K562 (cell line): Measurements from ENCODE around the gene ERCC1. TPM values are rescaled to one million over a fixed set of nuclear protein-coding genes. Genes with fewer than 3 reads are reported as not detected.

Source experiments
- ATF7 ChIP-seq: fragments of 450-650 bp; IDR thresholded peaks from 2 replicates; pipeline ENCODE4 v1.7.1; 2014; ENCODE audit warnings: mild to moderate bottlenecking, moderate library complexity
- DDX20 ChIP-seq: fragments of 450-650 bp; IDR thresholded peaks from 2 replicates; pipeline ENCODE4 v1.6.1; 2016; ENCODE audit warnings: missing genetic modification characterization, low read depth, mild to moderate bottlenecking, missing compliant biosample characterization, moderate library complexity
- E2F3 ChIP-seq: fragments of 250-450 bp; sonication (Bioruptor Pico); IDR thresholded peaks from 2 replicates; pipeline ENCODE4 v1.4.0; 2020; ENCODE audit warnings: mild to moderate bottlenecking
- HSF4 ChIP-seq: fragments of 250-450 bp; sonication (Bioruptor Pico); IDR thresholded peaks from 2 replicates; pipeline ENCODE4 v2.1.2; 2022; ENCODE audit warnings: mild to moderate bottlenecking, moderate library complexity, borderline replicate concordance
- KDM2B ChIP-seq: fragments of 250-450 bp; sonication (Bioruptor Pico); IDR thresholded peaks from 2 replicates; pipeline ENCODE4 v1.8.0; 2021; ENCODE audit warnings: mild to moderate bottlenecking, moderate library complexity
- LARP7 ChIP-seq: fragments of 450-650 bp; IDR thresholded peaks from 2 replicates; pipeline ENCODE4 v1.6.1; 2016
- MBD2 ChIP-seq: sonication (generic); IDR thresholded peaks from 2 replicates; pipeline ENCODE4 v1.6.1; 2016; ENCODE audit warnings: low read depth, borderline replicate concordance
- MCM3 ChIP-seq: fragments of 450-650 bp; IDR thresholded peaks from 2 replicates; pipeline ENCODE4 v1.6.1; 2016
- NELFE ChIP-seq: IDR thresholded peaks from 2 replicates; pipeline ENCODE4 v1.6.1; 2011; ENCODE audit warnings: mild to moderate bottlenecking; ENCODE audit not compliant: insufficient read depth, insufficient read length
- NFATC3 ChIP-seq: fragments of 450-650 bp; IDR thresholded peaks from 2 replicates; pipeline ENCODE4 v1.6.1; 2017; ENCODE audit warnings: mild to moderate bottlenecking
- NR4A1 ChIP-seq, 2 experiments: fragments of 250-450 bp in 1 of 2; fragments of 450-650 bp in 1 of 2; sonication (Bioruptor Pico) in 1 of 2; IDR thresholded peaks; 2 replicates each; pipeline versions ENCODE4 v1.4.0 to v1.6.1; 2016 to 2020; ENCODE audit warnings: mild to moderate bottlenecking in 2 of 2, missing compliant biosample characterization in 1 of 2, missing genetic modification characterization in 1 of 2, moderate library complexity in 1 of 2
- PML ChIP-seq: IDR thresholded peaks from 2 replicates; pipeline ENCODE4 v1.6.1; 2012; ENCODE audit warnings: low read length, inconsistent platforms
- PRPF4 ChIP-seq: fragments of 200-400 bp; formaldehyde crosslinking; IDR thresholded peaks from one replicate; pipeline ENCODE4 v1.6.1; 2017; ENCODE audit warnings: low read length, low read depth, mild to moderate bottlenecking; ENCODE audit not compliant: insufficient read depth, poor library complexity, severe bottlenecking
- PTTG1 ChIP-seq: fragments of 450-650 bp; IDR thresholded peaks from 2 replicates; pipeline ENCODE4 v1.6.1; 2016; ENCODE audit warnings: low read depth, mild to moderate bottlenecking, missing genetic modification characterization, missing compliant biosample characterization
- RFX5 ChIP-seq: IDR thresholded peaks from 2 replicates; pipeline ENCODE4 v1.6.1; 2011; ENCODE audit warnings: low read depth, mild to moderate bottlenecking, improper control_type of control experiment, low read length
- SRSF9 ChIP-seq: fragments of 200-400 bp; formaldehyde crosslinking; IDR thresholded peaks from 2 replicates; pipeline ENCODE4 v1.6.1; 2017; ENCODE audit warnings: low read depth, low read length, borderline replicate concordance
- ZNF232 ChIP-seq: sonication (generic); formaldehyde crosslinking; IDR thresholded peaks from 2 replicates; pipeline ENCODE4 v1.8.0; 2022; ENCODE audit warnings: mild to moderate bottlenecking, missing genetic modification reagents
- ZNF551 ChIP-seq: fragments of 250-450 bp; sonication (Bioruptor Pico); IDR thresholded peaks from 2 replicates; pipeline ENCODE4 v1.5.0; 2021; ENCODE audit warnings: mild to moderate bottlenecking, moderate library complexity
- polyA plus RNA-seq, 8 experiments: library from polyadenylated mRNA; depleted of rRNA in 4 of 8; stranded (reverse) in 5 of 8; unstranded in 3 of 8; fragments of >200 nt; fragmentation: Nextera tagmentation in 2 of 8; fragmentation: Illumina TruSeq in 1 of 8; extraction: Ambion mirVana in 2 of 8; extraction: Trizol in 1 of 8; gene quantifications; 2 replicates each; pipeline versions ENCODE4 v1.2.1 to v1.2.3, GENCODE V29; 2011 to 2014; ENCODE audit warnings: inconsistent platforms in 1 of 8, missing spikeins in 1 of 8
- total RNA-seq, 7 experiments: library from RNA; depleted of rRNA in 6 of 7; stranded (reverse); fragments of >200 nt in 6 of 7; fragmentation: Illumina TruSeq in 2 of 7; extraction: Trizol in 2 of 7; gene quantifications; 2 replicates each; pipeline versions ENCODE4 v1.2.1 to v1.2.3, GENCODE V29; 2011 to 2021; ENCODE audit warnings: low replicate concordance in 1 of 7
- TF ChIP-seq, protein P1 (sequence below), 2 experiments: fragments of 450-650 bp in 1 of 2; sonication (generic) in 1 of 2; formaldehyde crosslinking in 1 of 2; IDR thresholded peaks in 1 of 2; conservative IDR thresholded peaks in 1 of 2; 2 replicates each; pipeline versions ENCODE4 v1.6.1 to v1.8.1; 2016 to 2023; ENCODE audit warnings: mild to moderate bottlenecking in 2 of 2, moderate library complexity in 2 of 2, inconsistent platforms in 1 of 2, missing genetic modification reagents in 1 of 2
- TF ChIP-seq, protein P2 (sequence below): fragments of 450-650 bp; IDR thresholded peaks from 2 replicates; pipeline ENCODE4 v1.6.1; 2017; ENCODE audit warnings: antibody characterized with exemption
- TF ChIP-seq, protein P3 (sequence below): sonication (generic); formaldehyde crosslinking; IDR thresholded peaks from 2 replicates; pipeline ENCODE4 v1.8.0; 2022; ENCODE audit warnings: missing genetic modification reagents, mild to moderate bottlenecking, borderline replicate concordance
- TF ChIP-seq, protein P4 (sequence below): fragments of 450-650 bp; formaldehyde crosslinking; IDR thresholded peaks from 2 replicates; pipeline ENCODE4 v1.4.0; 2020; ENCODE audit warnings: mild to moderate bottlenecking, moderate library complexity

Gene ERCC1
- total and polyA plus RNA-seq, 9 of the 15 experiments (the other 6 are each of a cell fraction or from before 2014, with no cell fraction given): 9.3 to 92.6 (median 60.0) TPM

DNA sequence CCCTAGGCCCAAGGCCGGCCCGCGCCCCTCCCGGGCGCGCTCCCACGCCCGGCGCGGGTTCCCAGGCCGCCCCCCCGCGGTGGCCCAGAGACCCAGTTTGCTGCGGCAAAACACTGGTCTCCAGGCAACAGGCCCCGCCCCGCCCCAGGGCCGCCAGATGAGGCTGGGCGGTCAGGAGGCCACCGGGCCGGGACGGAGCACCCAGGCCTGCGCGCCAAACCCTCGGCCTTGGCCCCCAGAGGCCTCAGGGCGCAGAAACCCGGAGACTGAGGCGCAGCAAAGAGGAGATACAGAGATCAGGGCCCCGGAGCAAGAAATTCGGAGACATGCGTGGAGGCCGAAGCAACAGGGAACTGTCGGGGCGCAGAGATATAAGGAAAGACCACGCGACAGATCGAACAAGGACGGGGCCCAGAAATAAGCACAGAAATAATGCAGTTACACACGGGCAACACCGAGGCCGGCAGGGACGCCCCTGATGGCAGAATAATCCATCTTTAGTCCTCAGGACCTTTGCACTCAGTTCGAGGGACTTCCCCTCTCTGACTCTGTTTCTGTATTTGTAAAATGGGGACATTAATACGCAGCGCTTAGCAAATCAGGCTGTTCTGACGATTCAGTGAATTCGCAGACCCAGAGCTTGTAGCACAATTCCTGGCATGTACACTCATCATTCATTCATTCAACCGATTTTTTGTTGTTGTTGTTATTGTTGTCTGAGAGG, 20.8 kb upstream of the ERCC1 start (continued):
- TF ChIP-seq, protein P1, sequence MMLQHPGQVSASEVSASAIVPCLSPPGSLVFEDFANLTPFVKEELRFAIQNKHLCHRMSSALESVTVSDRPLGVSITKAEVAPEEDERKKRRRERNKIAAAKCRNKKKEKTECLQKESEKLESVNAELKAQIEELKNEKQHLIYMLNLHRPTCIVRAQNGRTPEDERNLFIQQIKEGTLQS (IDR thresholded peaks at IDR 0.05): no peak
- TF ChIP-seq, protein P1 (CRISPR knock-in tag; conservative IDR thresholded peaks at IDR 0.05): 0 out of 2 replicates have a peak, but pooled peaks have one; percentile 9
- TF ChIP-seq, protein P2, sequence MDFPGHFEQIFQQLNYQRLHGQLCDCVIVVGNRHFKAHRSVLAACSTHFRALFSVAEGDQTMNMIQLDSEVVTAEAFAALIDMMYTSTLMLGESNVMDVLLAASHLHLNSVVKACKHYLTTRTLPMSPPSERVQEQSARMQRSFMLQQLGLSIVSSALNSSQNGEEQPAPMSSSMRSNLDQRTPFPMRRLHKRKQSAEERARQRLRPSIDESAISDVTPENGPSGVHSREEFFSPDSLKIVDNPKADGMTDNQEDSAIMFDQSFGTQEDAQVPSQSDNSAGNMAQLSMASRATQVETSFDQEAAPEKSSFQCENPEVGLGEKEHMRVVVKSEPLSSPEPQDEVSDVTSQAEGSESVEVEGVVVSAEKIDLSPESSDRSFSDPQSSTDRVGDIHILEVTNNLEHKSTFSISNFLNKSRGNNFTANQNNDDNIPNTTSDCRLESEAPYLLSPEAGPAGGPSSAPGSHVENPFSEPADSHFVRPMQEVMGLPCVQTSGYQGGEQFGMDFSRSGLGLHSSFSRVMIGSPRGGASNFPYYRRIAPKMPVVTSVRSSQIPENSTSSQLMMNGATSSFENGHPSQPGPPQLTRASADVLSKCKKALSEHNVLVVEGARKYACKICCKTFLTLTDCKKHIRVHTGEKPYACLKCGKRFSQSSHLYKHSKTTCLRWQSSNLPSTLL: no peak
- TF ChIP-seq RFX5 (no peak), DDX20 (no peak), E2F3 (peak; percentile 73; the same call in 1 of the 2 replicates), MCM3 (no peak), ZNF551 (CRISPR knock-in tag) (no peak), SRSF9 (no peak), ZNF232 (CRISPR knock-in tag) (no peak), NR4A1 (CRISPR knock-in tag; IDR thresholded peaks at IDR 0.05) (peak; percentile 78; the same call in 1 of the 2 replicates), NR4A1 (tag; IDR thresholded peaks at IDR 0.05) (no peak), NFATC3 (no peak), MBD2 (no peak), PRPF4 (no peak), LARP7 (no peak), NELFE (no peak), KDM2B (CRISPR knock-in tag) (no peak), PTTG1 (tag) (no peak), ATF7 (peak; percentile 51; the same call in 1 of the 2 replicates), HSF4 (CRISPR knock-in tag) (no peak), PML (0 out of 2 replicates have a peak, but pooled peaks have one; percentile 50)
- TF ChIP-seq, protein P3, sequence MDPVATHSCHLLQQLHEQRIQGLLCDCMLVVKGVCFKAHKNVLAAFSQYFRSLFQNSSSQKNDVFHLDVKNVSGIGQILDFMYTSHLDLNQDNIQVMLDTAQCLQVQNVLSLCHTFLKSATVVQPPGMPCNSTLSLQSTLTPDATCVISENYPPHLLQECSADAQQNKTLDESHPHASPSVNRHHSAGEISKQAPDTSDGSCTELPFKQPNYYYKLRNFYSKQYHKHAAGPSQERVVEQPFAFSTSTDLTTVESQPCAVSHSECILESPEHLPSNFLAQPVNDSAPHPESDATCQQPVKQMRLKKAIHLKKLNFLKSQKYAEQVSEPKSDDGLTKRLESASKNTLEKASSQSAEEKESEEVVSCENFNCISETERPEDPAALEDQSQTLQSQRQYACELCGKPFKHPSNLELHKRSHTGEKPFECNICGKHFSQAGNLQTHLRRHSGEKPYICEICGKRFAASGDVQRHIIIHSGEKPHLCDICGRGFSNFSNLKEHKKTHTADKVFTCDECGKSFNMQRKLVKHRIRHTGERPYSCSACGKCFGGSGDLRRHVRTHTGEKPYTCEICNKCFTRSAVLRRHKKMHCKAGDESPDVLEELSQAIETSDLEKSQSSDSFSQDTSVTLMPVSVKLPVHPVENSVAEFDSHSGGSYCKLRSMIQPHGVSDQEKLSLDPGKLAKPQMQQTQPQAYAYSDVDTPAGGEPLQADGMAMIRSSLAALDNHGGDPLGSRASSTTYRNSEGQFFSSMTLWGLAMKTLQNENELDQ (CRISPR knock-in tag): no peak
- TF ChIP-seq, protein P4, sequence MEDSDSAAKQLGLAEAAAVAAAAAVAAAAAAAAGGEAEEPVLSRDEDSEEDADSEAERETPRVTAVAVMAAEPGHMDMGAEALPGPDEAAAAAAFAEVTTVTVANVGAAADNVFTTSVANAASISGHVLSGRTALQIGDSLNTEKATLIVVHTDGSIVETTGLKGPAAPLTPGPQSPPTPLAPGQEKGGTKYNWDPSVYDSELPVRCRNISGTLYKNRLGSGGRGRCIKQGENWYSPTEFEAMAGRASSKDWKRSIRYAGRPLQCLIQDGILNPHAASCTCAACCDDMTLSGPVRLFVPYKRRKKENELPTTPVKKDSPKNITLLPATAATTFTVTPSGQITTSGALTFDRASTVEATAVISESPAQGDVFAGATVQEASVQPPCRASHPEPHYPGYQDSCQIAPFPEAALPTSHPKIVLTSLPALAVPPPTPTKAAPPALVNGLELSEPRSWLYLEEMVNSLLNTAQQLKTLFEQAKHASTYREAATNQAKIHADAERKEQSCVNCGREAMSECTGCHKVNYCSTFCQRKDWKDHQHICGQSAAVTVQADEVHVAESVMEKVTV (CRISPR knock-in tag): no peak
